ENCODE measurements around the gene TRERF1.
"Not testable (repeated sequence)": the region's sequence is repeated elsewhere in the genome, so short reads cannot be mapped to it uniquely, and the experiment has no call there.

The TRERF1 gene

GRCh38 chr6:42332916-42333315, 118.8 kb downstream of the TRERF1 start:
- DNase-seq = no peak

DNA sequence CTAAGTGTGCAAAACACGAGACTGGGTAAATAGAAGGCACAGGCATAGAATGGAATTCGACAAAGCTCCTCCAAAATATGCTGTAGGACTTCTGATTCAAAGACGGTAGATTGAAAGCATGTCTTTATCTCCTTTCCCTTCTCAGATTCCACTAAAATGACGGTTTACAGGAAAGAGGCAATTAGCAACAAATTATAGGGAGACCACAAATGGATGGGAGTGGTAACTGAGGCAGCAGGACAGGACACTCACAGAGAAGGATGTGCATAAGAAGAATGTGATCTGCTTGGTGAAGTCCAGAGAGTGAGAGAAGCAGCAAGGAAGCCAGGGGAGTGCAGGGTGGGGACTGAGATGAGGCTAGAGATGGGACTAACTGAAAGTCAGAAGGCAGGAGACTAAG, 120.7 kb downstream of the TRERF1 start:
- DNase-seq = no peak

GRCh38 chr6:42326248-42326647, 125.5 kb downstream of the TRERF1 start:
- no peak for DNase-seq

GRCh38 chr6:42324656-42325324, 126.9 kb downstream of the TRERF1 start:
- DNase-seq = not testable (repeated sequence)

DNA sequence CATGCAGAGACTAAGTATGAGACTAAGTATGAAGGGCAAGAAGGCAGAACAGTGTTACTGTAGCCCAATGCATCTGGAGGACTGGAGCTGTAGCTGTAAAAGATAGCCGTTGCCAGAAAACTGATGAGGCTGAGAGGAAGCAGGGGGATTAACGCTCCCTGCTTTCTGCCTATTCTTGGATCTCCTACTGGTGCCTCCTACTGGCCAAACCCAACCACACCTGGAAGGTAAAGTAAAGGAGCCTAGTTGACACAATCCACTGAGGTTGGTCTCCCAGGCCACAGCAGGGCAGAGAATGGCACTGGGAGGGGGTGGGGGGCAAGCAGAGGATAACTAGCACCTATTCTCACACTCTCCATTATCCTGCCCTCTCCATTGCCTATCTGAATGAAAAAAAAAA, 129.1 kb downstream of the TRERF1 start:
- DNase-seq = no peak

DNA sequence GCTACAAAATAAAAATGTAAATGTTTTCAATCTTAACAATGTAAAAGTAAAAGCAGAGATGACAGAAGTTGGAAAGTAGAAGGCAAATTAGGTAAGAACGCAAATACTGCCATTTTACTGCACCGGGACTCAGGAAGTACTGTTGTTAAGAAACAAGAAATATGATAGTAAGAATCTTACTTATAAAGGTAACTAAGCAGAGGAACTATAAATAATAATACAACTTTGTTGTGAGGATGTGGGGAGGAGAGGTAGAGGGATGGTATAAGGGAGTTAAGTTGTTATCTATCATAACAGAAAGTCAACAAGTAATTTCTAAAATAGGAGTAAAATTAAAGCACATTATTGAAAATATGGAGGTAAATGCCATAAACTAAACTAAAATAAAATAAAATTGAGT, 129.8 kb downstream of the TRERF1 start:
- no peak for DNase-seq

- no peak for DNase-seq
These were observed 131.0 kb downstream of the TRERF1 start for GRCh38 chr6:42320762-42321161.

DNA sequence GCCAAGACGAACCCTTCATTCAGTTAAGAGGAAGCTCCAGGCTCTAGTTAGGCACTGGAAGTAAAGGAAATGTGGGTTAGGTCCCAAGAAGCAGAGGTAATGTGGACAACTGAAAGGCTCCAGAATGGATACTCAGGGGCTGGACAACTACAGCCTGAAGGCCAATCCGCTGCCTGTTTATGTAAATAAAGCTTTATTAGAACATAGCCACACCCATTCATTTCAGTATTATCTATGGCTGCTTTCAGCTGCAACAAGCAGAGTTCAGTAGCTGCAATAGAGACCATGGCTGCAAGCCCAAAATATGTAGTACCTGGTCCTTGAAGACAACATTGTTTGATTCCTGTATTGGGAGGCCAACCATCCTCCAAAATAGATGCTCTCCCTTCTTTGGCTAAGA, 133.2 kb downstream of the TRERF1 start:
- DNase-seq = no peak

DNA sequence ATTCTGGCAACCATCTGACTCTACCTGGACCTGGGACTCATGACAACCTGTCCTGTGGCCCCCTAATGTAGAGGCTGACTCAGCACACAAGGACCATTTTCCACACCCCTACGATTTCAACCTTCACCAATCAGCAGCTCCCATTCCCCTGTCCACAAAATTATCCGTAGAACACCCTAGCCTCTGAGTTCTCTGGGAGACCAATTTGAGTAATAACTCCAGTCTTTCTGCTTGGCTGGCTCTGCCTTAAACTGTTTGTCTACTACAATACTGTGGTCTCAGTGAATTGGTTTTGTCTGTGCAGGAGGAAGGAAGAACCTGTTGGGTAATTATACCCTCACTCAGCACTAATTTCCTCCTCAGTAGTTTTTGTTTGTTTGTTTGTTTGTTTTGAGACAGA, 134.7 kb downstream of the TRERF1 start:
- no peak for DNase-seq

DNA sequence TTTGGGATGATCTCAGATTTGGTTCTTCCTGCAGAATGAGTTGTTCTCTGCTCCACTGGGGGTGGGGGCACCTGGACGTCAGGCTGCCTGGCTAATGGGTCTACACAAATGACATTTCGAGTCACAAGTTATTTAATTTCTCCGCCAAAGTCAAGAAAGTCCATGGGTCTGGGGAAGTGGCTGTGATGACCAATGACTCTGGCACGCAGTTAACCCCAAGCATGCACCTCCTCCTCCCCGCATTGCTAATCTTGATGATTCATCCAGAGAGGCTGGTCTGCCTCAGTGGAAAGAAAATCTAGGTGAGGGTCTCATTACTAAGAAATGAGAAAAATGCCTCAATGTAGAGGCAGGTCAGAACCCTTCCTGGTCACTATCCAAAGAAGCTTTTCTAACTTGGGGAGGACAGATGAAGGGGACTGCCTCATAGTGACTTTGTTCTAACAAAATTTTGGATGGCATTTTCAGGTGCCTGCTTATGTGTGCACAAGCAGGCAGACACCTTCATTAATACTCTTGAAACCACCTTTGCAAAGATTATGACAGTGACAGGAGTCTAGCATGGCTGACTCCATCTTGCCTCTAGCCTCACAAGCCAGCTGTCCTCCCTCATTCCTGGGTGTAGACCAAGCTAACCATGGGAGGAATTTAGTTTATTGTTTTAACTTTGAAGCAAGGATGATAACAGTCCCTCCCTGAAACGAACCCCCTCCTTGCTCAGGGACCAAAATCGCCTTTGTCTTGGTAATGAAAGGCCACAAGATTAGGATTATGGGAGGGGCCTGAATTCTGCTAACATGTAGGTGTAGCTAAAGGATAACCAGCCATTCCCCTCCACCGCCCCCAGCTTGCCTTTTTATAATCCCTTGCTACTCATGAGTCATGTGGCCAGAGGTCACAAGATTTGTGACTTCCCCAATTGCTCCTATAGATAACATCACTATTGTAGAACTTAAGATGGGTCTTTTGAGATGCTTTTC, 135.4 kb downstream of the TRERF1 start:
- no peak for DNase-seq

DNA sequence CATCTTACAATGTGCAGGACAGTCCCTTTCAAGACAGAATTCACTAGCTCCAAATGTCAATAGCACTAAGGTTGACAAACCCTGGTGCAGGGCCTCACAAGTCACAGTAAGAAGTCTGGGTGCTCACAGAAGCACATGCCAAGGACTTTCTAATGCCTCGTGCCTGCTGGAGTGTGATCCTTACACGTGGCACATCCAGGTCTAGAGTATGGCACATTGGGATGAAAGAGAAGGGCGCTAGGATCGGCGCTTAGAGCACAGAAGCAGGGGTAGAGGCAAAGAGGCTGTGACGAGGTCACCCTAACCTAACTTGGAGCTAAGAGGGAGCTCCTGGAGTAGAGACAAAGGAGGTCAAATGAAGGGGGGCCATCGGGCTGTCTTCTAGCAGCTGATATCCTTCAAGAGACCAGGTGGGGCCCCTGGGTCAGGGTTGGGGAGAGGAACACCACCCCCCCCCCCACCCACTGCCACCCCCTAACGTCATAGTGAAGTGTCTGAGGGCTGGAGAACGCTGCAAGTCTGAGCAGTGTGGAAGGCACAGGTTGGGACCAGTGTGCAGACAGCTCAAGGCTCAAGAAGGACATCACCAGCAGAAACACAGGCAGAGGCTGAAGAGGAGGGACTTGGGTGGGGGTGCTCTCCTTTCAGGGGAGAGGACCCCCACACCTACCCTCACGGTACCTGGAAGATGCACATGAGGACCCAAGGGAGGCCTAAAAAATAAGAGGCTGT, 136.3 kb downstream of the TRERF1 start:
- DNase-seq = no peak

DNA sequence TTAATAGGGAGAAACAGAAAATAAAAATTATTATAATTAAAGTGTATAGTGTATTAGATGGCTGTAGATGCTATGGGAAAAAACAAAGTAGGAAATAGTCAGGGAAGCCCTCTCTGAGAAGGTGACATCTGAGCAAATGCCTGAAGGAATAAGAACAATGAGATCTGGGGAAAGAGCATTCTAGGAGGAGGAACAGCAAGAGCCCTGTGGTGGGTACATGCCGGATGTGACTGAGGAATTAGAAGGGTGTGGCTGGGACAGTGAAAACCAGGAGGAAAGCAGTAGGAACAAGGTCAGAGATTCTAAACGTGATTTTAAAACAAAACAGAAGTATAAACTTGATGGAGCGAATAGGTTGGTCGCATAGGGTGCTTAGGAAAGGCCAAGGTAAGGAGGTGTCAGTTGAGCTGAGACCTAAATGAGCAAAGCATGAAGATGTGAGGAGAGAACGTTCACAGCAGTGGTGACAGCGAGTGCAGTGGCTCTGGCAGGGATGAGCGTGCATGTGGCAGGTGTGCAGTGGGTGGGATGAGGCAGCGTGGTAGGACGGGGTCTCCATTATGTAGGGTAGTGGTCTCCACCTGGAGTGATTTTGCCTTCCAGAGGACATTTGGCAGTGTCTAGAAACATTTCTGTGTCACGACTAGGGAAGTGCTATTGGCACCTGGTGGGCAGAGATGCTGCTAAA, 137.0 kb downstream of the TRERF1 start:
- DNase-seq = no peak

DNA sequence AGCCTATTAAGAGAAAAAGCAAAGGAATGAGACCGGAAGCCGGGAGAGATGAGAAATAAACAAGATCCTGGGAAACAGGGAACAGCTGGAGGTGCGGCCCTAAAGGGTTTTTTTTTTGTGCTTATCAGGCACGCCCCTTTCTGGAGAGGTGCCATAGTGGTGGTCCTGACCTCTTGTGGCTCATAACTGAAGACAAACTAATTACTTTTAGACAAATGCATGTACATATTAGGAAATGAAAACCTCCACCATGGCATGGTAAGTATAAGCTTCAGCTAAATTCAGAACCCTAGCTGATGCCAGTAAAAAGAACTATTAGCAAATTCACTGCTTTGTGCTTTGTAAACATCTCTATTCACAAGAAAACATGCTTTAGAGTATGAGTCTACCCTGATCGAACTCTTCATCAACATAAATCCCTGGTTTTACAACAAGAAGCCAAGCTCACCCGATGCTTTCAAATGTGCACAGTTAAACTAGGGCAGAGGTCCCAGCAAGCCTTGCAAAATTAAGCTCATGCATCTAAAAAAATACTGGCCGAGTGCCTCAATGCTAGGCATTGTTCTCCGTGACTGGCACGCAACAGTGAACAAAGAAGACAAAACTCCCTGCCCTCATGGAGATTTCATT, 137.7 kb downstream of the TRERF1 start:
- DNase-seq = no peak

DNA sequence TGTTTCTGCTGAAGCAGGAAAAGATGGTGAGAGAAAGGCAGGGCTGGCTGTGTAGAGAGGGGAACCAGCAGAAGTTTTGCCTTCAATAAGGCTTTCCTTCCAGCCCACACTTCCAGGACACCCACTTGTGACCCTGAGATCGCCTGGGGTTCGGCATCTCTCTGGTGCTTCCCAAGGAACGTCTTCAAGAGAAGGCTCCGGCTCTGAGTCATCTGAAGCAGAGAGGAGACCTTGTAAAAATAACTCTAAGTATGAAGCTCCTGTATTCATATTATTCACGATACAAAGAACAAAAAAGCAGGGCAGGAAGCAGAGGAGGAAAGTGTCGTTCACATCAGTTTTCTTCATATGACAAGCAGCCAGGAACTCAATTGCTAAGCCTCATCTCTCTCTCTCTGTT, 138.7 kb downstream of the TRERF1 start:
- no peak for DNase-seq

DNA sequence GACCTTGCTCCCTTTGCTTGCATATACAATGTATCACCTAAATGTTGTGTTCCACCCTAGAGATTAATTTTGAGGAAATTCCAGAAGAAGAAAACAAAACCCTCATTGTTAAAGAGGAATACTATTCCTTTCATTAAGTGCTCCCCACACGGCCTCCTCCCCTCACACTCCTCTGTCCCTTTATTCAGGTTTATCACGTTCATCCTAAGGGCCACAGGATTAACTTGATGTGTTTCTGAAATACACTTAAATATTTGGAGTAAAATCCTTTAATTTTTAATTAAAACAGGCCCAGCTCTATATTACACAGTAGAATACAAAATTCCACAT, 144.6 kb downstream of the TRERF1 start:
- DNase-seq = no peak

DNA sequence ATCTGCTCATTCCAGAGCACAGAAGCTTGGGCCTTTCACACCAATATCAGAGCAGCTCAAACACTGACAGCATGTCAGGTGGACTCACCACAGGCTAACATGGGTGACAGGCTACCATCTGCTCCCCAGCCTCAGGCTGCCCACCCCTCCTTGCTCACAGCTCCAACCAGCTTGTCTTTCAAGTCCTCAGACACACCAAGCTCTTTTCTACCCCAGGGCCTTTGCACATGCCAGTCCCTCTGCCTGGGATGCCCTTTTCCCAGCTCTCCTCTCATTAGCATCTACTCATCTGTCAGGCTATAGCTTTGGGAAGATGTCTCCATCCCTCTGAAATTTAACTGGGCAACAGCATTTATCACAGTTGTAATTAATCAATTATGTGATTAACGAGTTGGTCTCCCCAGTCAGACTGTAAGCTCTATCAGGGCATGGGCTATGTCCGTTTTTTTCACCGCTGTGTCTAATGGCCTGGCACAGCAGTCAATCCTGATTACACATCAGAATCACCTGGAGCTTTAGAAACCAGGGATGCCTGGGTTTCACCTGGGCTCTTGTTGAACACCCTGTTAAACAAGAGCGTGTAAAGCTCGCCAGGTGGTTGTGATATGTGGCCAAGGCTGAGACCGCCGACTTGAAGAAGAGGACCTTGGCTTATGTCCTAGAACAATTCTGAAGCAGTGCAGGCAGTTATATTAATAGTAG, 145.1 kb downstream of the TRERF1 start:
- DNase-seq = no peak

- DNase-seq = no peak
These were observed 147.5 kb downstream of the TRERF1 start for GRCh38 chr6:42304053-42304712.

GRCh38 chr6:42302411-42302810, 149.3 kb downstream of the TRERF1 start:
- DNase-seq = no peak

- no peak for DNase-seq
These were observed 149.7 kb downstream of the TRERF1 start for GRCh38 chr6:42301986-42302385.

GRCh38 chr6:42300701-42301100, 151.0 kb downstream of the TRERF1 start:
- no peak for DNase-seq

DNA sequence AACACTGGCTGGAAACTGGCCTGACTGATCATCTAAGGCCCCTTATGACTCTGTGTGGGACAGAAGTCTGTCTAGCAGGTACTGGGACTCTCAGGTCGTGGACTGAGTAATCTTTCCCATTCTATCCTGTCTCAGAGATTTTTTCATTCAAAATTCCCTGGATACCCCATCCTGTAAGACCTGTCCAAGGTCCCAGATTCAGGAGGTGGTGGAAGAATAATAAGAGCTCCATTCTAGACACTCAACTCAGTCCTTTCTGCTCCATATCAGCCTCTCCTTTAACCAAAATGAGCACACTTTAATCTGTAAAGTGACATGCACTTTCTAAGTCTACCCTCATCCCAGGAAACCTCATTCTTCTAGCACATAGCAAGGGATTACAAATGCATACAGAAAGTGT, 151.5 kb downstream of the TRERF1 start:
- no peak for DNase-seq
